GM19043 (cell line): ENCODE data around the gene FOXP4.
"Not testable (repeated sequence)": the region's sequence is repeated elsewhere in the genome, so short reads cannot be mapped to it uniquely, and the experiment has no call there.

ENCODE experiments used
- ATAC-seq: cut with Tn5 transposase; IDR thresholded peaks from one replicate; pipeline ENCODE4 v1.9.1; 2021; ENCODE audit warnings: low read depth; ENCODE audit not compliant: unreplicated experiment

The FOXP4 gene

GRCh38 chr6:41597246-41598000 lies 51.2 kb downstream of the FOXP4 start:
- ATAC-seq = no peak

GRCh38 chr6:41598670-41599014 lies 52.5 kb downstream of the FOXP4 start:
- no peak for ATAC-seq

- no peak for ATAC-seq
These were observed 53.1 kb downstream of the FOXP4 start for GRCh38 chr6:41599015-41599851.

GRCh38 chr6:41599852-41600445 lies 53.8 kb downstream of the FOXP4 start:
- no peak for ATAC-seq

GRCh38 chr6:41600499-41601247 lies 54.5 kb downstream of the FOXP4 start:
- no peak for ATAC-seq

GRCh38 chr6:41601248-41601549 lies 55.0 kb downstream of the FOXP4 start:
- ATAC-seq = no peak

GRCh38 chr6:41602422-41602743 lies 56.2 kb downstream of the FOXP4 start:
- ATAC-seq = no peak

GRCh38 chr6:41602864-41603608 lies 56.9 kb downstream of the FOXP4 start:
- peak; percentile 68 for ATAC-seq

- ATAC-seq = no peak
These were observed 57.8 kb downstream of the FOXP4 start for GRCh38 chr6:41604006-41604405.

- ATAC-seq = no peak
These were observed 59.5 kb downstream of the FOXP4 start for GRCh38 chr6:41605649-41606048.

GRCh38 chr6:41607036-41607435 lies 60.9 kb downstream of the FOXP4 start:
- no peak for ATAC-seq

GRCh38 chr6:41607736-41608135 lies 61.6 kb downstream of the FOXP4 start:
- ATAC-seq = no peak

- no peak for ATAC-seq
These were observed 62.4 kb downstream of the FOXP4 start for GRCh38 chr6:41608443-41609151.

- ATAC-seq = no peak
These were observed 68.5 kb downstream of the FOXP4 start for GRCh38 chr6:41614715-41615114.

- no peak for ATAC-seq
These were observed 69.1 kb downstream of the FOXP4 start for GRCh38 chr6:41615311-41615710.

- ATAC-seq = no peak
These were observed 72.4 kb downstream of the FOXP4 start for GRCh38 chr6:41618598-41618997.

GRCh38 chr6:41619193-41619592 lies 73.0 kb downstream of the FOXP4 start:
- ATAC-seq = not testable (repeated sequence)

- ATAC-seq = no peak
These were observed 75.2 kb downstream of the FOXP4 start for GRCh38 chr6:41621367-41621766.

- no peak for ATAC-seq
These were observed 75.6 kb downstream of the FOXP4 start for GRCh38 chr6:41621802-41622201.
